ENCODE data around the gene RFX1.

The RFX1 gene

DNA sequence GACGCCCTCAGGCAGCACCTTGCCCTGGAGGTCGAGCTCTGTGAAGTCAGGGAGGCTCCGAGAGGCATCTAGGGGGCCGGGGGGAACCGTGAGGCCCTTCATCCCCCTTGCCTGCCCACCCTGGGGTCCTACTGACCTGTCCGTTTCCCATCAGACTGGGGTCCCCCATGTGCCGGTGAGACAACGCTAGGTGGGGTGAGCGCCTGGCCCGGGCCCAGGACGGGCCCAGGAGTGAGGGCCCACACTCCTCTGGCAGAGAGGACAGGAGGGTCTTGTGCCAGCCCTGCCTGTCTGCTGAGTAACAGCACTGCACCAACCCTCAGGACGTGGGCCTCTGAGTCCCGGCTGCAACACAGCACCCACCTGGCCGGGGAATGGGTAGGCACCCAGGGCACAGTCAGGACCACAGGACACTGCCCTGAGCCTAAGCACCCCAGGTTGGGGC lies 39.4 kb downstream of the RFX1 start:
- no peak for TF ChIP-seq SUZ12 (IDR thresholded peaks at IDR 0.05; ENCODE audit: extremely low read depth, insufficient read depth, insufficient read length)
- TF ChIP-seq ZNF274 (IDR thresholded peaks at IDR 0.05; ENCODE audit: low read depth, low read length): no peak
- TF ChIP-seq YY1 (IDR thresholded peaks at IDR 0.05; ENCODE audit: insufficient read depth, insufficient read length): no peak
- Histone ChIP-seq H3K9me3 (ENCODE audit: insufficient read depth, low read length) (no peaks in the 10 kb centered on the region), H3K4me1 (ENCODE audit: insufficient read depth, insufficient read length) (peaks cover 15% of the 10 kb centered on the region), H3K27me3 (ENCODE audit: insufficient read depth, insufficient read length) (no peaks in the 10 kb centered on the region), H3K36me3 (ENCODE audit: insufficient read depth, insufficient read length, low read length) (peaks cover 69% of the 10 kb centered on the region), H3K4me3 (ENCODE audit: insufficient read length, low read depth) (no peak overlapping the region), H3K9ac (ENCODE audit: insufficient read length, low read depth) (no peak overlapping the region)
- DNase-seq (ENCODE audit: low read depth, low spot score): no peak

DNA sequence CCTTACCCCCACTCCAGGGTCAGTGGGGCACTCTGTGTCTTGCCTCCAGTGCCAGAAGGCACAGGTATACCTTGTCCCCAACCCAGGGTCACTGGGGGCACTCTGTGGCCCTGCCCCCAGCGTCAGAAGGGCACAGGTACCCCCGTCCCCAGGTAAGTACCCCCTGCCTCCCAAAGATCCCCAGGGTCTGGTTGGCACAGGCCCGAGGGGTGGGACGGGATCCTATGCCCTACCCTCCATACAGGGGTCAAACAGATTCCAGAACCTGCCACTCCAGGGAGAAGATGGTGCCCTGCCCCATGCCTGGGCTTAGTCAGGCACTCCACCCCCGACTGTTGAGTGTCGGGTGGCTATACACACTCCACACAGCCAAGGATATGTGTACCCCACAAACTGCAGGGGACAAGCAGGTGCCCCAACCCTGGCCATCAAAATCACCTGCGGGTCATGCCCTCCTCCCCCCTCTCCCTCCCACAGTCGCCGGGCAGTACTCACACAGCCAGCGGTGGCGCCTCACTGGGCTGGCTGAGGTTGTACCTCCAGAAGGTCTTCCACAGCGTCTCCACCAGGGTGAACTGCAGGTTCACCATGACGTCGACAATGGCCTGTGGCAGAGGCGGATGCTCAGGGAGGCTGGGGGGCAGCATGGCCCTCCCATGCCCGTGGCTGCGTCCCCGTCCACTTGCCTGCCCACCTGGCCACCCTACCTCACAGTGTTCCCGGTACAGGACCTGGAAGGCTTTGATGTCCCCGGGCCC lies 40.0 kb downstream of the RFX1 start:
- no peak for DNase-seq (ENCODE audit: low read depth, low spot score)
- Histone ChIP-seq H3K36me3 (ENCODE audit: insufficient read depth, insufficient read length, low read length) (peaks cover 74% of the 10 kb centered on the region), H3K4me3 (ENCODE audit: insufficient read length, low read depth) (no peak overlapping the region), H3K4me1 (ENCODE audit: insufficient read depth, insufficient read length) (peaks cover 15% of the 10 kb centered on the region), H3K9me3 (ENCODE audit: insufficient read depth, low read length) (no peaks in the 10 kb centered on the region), H3K27me3 (ENCODE audit: insufficient read depth, insufficient read length) (no peaks in the 10 kb centered on the region), H3K9ac (ENCODE audit: insufficient read length, low read depth) (no peak overlapping the region)
- no peak for TF ChIP-seq ZNF274 (IDR thresholded peaks at IDR 0.05; ENCODE audit: low read depth, low read length)
- no peak for TF ChIP-seq YY1 (IDR thresholded peaks at IDR 0.05; ENCODE audit: insufficient read depth, insufficient read length)
- TF ChIP-seq SUZ12 (IDR thresholded peaks at IDR 0.05; ENCODE audit: extremely low read depth, insufficient read depth, insufficient read length): no peak

DNA sequence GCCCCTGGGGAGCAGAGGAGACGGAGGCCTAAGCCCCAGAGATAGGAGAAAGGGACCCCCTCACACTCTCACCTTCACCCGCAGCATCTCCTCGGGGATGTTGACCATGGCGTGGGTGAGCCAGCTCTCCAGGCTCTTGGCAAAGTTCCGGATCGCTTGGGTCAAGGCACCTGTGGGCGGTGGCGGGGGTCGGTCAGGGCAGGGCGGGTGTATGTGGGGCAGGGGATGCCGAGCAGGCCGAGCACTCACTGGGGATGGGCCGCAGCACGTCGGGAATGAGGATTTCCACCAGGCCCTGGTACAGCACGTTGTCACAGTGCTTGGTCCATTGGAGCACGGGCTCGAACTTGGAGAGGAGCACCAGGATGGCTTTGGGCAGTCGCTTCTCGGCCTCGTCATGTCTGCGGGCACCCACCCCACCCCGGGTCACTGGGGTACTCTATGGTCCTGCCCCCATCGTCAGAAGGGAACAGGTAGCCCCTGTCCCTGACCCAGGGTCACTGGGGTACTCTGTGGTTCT lies 40.7 kb downstream of the RFX1 start:
- Histone ChIP-seq H3K9me3 (ENCODE audit: insufficient read depth, low read length) (no peaks in the 10 kb centered on the region), H3K4me1 (ENCODE audit: insufficient read depth, insufficient read length) (peaks cover 18% of the 10 kb centered on the region), H3K9ac (ENCODE audit: insufficient read length, low read depth) (no peak overlapping the region), H3K4me3 (ENCODE audit: insufficient read length, low read depth) (no peak overlapping the region), H3K36me3 (ENCODE audit: insufficient read depth, insufficient read length, low read length) (peaks cover 80% of the 10 kb centered on the region), H3K27me3 (ENCODE audit: insufficient read depth, insufficient read length) (no peaks in the 10 kb centered on the region)
- no peak for DNase-seq (ENCODE audit: low read depth, low spot score)
- no peak for TF ChIP-seq ZNF274 (IDR thresholded peaks at IDR 0.05; ENCODE audit: low read depth, low read length)
- TF ChIP-seq SUZ12 (IDR thresholded peaks at IDR 0.05; ENCODE audit: extremely low read depth, insufficient read depth, insufficient read length): no peak
- TF ChIP-seq YY1 (IDR thresholded peaks at IDR 0.05; ENCODE audit: insufficient read depth, insufficient read length): no peak

DNA sequence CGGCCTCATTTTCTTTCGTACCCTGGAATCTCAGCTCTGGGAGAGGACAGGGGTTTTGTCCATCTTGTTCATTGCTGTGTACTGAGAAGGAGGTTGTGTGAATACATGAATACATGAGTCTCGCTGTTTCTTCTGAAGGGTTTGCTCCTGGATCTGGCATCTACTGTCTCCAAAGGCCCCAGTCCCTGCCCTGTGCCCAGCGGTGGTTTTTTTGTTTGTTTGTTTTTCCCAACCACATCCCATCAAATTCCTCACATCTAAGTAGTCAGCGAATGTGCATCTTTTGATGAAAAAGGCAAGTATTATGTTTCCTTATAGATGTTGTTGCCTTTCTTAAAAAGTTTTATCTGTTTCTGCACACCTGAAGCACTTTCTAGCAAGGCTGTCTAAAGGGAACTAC lies 41.3 kb downstream of the RFX1 start:
- Histone ChIP-seq H3K9me3 (ENCODE audit: insufficient read depth, low read length) (no peaks in the 10 kb centered on the region), H3K27me3 (ENCODE audit: insufficient read depth, insufficient read length) (no peaks in the 10 kb centered on the region), H3K4me1 (ENCODE audit: insufficient read depth, insufficient read length) (peaks cover 19% of the 10 kb centered on the region), H3K4me3 (ENCODE audit: insufficient read length, low read depth) (no peak overlapping the region), H3K9ac (ENCODE audit: insufficient read length, low read depth) (no peak overlapping the region), H3K36me3 (ENCODE audit: insufficient read depth, insufficient read length, low read length) (peaks cover 85% of the 10 kb centered on the region)
- no peak for DNase-seq (ENCODE audit: low read depth, low spot score)
- TF ChIP-seq YY1 (IDR thresholded peaks at IDR 0.05; ENCODE audit: insufficient read depth, insufficient read length) (no peak), ZNF274 (IDR thresholded peaks at IDR 0.05; ENCODE audit: low read depth, low read length) (no peak), SUZ12 (IDR thresholded peaks at IDR 0.05; ENCODE audit: extremely low read depth, insufficient read depth, insufficient read length) (no peak)

DNA sequence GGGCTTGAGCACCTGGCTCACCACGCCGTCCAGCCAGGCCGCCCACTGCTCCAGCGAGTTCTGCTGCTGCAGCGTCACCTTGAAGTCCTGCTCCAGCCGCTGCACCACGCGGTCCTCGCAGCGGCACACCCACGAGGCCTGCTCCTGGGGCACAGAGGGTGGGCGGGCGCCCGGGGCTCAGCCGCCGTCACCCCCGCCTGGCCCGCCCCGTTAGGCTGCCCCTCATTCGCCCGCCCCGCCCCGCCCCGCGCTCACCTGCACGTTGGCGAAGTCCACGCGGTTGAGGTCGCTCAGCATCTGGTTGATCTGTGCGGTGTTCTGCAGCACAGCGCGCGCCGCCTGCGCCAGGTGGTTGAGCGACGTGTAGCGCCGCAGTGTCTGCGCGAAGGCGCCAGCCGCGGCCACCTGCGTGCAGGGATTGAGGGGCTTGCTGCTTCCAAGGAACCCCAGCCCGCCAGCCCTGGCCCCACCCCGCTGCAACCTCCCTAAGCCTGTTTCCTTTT lies 42.5 kb downstream of the RFX1 start:
- Histone ChIP-seq H3K27me3 (ENCODE audit: insufficient read depth, insufficient read length) (no peaks in the 10 kb centered on the region), H3K4me1 (ENCODE audit: insufficient read depth, insufficient read length) (peaks cover 22% of the 10 kb centered on the region), H3K9me3 (ENCODE audit: insufficient read depth, low read length) (no peaks in the 10 kb centered on the region), H3K4me3 (ENCODE audit: insufficient read length, low read depth) (no peak overlapping the region), H3K36me3 (ENCODE audit: insufficient read depth, insufficient read length, low read length) (peaks cover 86% of the 10 kb centered on the region), H3K9ac (ENCODE audit: insufficient read length, low read depth) (no peak overlapping the region)
- DNase-seq (ENCODE audit: low read depth, low spot score): no peak
- TF ChIP-seq YY1 (IDR thresholded peaks at IDR 0.05; ENCODE audit: insufficient read depth, insufficient read length): no peak
- TF ChIP-seq ZNF274 (IDR thresholded peaks at IDR 0.05; ENCODE audit: low read depth, low read length): no peak
- TF ChIP-seq SUZ12 (IDR thresholded peaks at IDR 0.05; ENCODE audit: extremely low read depth, insufficient read depth, insufficient read length): no peak

DNA sequence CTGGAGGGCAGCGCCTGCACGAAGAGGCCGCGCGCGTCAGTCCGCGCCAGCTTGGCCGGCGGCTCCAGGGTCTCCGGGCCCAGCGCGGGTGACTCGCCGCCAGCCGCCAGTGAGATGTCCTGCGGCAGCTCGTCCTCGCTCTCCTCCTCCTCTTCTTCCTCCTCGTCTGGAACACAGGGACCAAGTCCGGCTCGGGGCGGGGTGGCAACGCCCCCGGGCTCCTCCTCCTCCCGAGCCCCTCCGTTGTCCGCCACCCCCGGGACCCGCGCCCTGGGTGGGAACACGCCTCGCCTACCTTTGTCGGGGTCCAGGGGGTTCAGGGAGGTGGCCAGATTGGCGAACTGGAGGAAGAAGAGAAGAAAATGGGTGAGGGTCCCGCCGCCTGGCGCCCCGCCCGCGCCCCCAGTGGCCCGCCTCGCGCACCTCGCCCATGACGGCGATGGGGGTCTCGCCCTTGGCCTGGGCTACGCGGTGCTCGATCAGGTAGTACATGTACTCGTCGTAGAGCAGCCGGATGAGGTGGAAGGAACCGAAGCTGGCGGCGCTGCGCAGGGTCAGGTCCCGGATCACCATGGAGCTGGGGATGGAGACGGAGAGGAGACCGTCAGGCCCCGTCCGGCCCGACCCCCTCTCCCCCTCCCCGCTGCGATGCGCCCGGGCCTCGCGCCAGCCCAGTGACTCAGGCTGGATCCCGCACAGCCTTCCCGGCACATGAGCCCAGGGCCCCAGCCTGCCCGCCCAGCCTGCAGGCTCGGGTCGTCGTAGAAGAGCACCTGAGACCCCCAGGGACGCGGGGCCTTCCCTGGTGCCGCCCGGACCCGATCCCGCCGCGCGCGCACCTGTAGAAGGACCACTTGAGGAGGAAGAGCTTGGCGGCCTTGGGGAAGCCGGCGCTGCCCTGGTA lies 43.2 kb downstream of the RFX1 start:
- Histone ChIP-seq H3K9me3 (ENCODE audit: insufficient read depth, low read length) (no peaks in the 10 kb centered on the region), H3K36me3 (ENCODE audit: insufficient read depth, insufficient read length, low read length) (peaks cover 86% of the 10 kb centered on the region), H3K9ac (ENCODE audit: insufficient read length, low read depth) (no peak overlapping the region), H3K27me3 (ENCODE audit: insufficient read depth, insufficient read length) (no peaks in the 10 kb centered on the region), H3K4me3 (ENCODE audit: insufficient read length, low read depth) (no peak overlapping the region), H3K4me1 (ENCODE audit: insufficient read depth, insufficient read length) (peaks cover 22% of the 10 kb centered on the region)
- no peak for DNase-seq (ENCODE audit: low read depth, low spot score)
- no peak for TF ChIP-seq ZNF274 (IDR thresholded peaks at IDR 0.05; ENCODE audit: low read depth, low read length)
- TF ChIP-seq YY1 (IDR thresholded peaks at IDR 0.05; ENCODE audit: insufficient read depth, insufficient read length): no peak
